ENCODE measurements around the gene NEB.
"Not testable (repeated sequence)": the region's sequence is repeated elsewhere in the genome, so short reads cannot be mapped to it uniquely, and the experiment has no call there.

NEB gene

DNA sequence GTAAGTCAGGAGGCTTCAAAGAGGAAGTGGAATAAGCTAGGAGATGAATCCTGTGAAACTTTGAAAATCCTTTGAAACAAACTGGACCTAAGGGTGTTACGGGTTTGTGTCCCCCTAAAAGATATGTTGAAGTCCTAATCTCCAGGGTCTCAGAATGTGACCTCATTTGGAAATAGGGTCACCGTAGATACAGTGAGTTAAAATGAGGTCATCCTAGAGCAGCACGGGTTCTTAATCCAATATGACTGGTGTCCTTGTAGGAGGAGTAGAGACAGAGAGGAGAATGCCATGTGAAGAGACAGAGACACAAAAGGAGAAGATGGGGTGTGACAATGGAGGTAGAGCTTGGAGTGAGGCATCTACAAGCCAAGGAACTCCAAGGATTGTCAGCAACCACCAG lies 26.9 kb upstream of the NEB start:
- no peak for DNase-seq (ENCODE audit: low read depth)

DNA sequence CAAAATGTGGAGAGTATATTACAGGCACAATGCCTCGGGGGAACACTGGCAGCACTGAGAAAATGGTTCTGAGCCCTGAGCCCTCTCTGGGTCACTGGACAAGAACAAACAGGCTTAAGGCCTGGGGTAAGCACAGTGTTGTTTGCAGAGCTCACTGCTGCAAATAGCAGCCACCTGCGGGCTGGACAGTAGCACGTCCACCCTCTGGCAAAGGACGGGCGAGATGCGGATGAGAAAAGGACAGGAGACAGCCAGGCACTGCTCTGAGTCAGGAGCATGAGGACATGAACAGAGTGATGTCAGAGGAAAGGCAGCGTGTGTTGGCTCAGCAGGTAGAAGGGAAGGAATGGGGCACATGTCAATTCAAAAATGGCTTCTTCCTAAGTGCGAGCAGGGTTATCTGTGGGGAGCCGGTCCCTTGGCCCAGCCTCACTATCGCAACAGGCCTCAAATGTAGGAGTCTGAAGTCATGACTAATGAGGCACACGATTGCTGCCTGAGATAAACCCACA lies 25.9 kb upstream of the NEB start:
- no peak for DNase-seq (ENCODE audit: low read depth)

DNA sequence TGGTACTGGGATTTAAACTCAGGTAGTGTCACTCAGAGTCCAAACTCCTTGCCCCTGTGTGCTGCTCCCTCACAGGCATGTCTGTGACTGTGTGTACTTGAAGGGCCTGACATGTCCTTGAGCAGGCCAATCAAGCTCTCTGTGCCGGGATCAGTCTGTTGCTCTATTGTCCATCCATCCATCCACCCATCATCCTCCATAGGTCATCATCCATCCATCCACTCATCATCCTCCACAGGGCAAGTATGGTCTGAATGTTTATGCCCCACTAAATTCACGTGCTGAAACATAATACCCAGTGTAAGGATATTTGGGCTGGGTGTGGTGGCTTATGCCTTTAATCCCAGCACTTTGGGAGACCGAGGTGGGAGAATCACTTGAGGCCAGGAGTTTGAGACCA lies 24.5 kb upstream of the NEB start:
- DNase-seq (ENCODE audit: low read depth): no peak

DNA sequence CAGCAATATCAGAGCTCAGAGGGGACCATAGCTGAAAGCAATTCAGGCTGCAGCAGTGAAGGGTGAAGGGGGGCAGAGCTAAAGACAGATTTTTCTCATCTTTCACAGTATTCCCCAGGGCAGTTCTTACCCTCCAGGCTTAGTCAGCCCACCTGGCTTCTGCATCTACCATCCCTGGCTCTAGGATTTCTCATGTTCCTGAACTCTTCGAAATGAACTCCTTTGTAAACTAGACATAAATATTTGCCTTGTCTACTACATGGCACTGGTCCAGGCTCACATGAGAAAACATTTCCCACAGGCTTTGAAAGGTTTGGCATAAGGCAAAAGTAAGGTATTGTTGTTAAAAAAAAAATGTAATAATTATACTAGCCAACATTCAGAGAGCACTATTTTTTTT lies 23.6 kb upstream of the NEB start:
- DNase-seq (ENCODE audit: low read depth): no peak

DNA sequence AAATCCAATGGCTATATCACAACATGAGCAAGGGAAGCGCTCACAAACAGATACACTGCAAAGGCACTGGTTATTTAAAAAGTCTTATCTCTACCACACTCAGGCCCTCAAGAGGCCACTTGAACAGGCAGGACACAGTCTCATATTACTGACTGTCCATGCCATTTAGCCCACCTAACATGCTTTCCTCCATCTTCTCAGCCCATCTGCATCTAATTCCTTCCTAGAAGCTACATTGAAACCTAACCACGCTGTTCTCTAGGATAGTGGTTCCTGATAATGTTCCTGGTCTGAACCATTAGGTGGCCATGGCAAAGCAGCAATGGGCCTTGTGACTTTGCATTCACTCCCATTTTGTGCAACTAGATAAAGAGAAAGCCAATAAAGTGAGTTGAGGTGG lies 22.5 kb upstream of the NEB start:
- DNase-seq (ENCODE audit: low read depth): no peak

DNA sequence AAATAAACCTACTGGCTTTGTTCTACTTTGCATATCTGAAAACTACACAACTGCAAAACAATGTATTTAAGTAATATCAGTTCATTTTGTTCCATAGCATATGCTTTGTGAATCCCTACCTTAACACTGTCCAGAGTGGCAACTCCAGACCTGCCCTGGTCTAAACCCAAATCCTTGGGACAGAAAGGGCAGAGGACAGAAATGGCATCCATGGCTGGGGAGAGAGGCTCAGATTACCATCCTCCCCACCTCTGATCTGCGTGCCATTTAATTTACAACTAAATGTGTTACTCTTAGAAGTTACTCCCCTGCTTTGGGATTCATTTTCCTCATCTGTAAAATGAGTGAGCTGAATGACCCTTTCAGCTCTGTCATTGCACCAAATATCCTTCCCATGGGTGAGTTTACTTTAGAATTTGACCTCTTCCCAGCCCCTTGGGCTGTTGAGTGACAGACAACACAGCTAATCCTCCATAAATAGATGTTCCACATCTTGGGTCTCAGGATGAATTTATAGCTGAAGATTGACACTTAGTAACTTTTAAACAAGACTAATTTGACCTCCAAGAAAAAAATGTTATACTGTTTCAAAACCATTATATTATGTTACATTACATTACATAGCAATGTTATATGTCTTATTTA lies 20.1 kb upstream of the NEB start:
- no peak for DNase-seq (ENCODE audit: low read depth)

DNA sequence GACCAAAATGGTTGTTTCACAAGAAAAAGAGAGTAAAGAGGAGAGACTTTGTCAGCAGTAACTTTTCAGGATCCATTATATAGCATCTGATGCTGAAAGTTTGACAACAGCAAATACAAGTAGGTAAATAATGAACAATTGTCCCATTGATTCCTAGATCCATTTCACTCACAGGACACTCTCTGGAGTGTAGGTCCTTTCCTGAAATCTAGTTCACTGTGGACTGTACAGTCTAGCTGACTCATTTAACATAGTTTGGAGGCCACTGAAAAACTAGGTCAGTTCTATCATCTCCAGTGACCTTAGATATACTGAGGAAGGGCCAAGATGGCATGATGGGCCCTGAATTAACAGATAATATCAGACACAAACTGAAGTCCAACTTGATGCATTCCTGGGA lies 19.3 kb upstream of the NEB start:
- no peak for DNase-seq (ENCODE audit: low read depth)

DNA sequence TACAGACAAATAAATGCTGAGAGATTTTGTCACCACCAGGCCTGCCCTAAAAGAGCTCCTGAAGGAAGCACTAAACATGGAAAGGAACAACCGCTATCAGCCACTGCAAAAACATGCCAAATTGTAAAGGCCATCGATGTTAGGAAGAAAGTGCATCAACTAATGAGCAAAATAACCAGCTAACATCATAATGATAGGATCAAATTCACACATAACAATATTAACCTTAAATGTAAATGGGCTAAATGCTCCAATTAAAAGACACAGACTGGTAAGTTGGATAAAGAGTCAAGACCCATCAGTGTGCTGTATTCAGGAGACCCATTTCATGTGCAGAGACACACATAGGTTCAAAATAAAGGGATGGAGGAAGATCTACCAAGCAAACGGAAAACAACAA lies 11.0 kb upstream of the NEB start:
- not testable (repeated sequence) for DNase-seq (ENCODE audit: low read depth)

DNA sequence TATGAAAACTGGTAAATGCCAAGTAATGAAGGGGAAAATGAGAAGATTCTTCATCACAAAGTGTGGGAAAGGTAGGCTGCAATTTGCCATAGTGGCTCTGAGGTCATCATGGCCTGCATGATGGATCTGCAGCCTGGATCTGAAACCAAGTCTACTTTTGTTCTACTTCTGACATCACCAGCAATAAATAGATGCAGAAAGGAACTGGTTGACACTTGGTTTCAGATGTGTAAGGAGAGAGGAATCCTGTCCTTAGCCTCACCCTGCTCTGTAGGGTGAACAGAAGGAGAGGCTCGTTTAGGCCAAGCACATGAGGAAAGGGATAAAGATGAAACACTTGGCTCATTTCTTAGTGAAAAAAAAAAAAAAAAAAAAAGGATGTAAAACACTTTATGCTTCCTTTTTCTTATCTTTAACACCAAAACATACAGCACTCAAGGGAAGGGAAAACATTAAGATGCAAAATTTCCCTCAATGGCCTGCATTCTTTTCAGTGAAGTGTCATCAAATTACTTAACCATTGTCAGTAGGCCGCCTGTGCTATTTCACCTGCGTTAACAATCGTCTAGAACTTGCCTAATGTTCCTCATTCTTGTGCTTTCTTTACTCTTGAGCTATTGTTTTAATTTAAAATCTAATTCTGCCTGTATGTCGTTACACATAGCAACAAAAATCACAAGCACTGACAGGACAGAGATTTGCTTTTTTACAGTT lies 3.9 kb downstream of the NEB start:
- peak; percentile 48 for DNase-seq (ENCODE audit: low read depth)

DNA sequence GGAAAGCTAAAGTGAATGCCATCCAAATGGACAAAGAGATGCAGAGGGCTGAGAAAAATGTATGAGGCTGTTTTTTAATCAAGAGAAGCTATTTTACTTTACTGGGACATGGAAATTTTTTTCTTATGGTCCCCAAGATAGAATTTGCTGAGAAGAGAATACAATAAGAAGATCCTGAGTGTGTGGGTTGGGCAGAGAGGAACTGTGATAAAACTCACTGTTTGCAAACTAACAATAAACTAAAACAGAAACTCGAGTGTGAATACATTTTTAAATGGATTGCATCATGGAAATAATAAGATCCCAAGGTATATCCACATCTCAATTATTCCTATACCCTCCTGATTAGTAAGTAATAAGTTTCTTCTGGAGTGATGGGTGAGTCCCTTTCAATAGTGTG lies 4.4 kb downstream of the NEB start:
- DNase-seq (ENCODE audit: low read depth): no peak

DNA sequence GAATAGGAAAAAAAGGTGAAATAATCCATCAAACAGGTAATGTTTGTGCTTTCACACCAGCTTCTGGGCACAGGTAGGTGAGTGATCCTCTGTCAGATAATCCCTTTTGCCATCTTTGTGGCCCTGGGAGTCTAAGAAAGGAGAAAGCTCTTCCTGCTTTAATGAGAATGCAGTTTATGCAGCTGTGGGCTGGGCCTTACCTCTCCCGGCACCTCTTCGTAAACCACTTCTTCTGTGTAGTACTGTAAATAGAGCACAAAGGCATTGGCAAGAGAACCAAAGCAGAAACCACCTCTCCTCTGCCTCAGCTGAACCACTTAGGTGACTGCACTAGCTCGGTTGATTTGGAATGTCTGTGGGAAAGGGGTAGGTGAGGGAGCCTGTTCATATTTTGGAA lies 4.9 kb downstream of the NEB start:
- no peak for DNase-seq (ENCODE audit: low read depth)

DNA sequence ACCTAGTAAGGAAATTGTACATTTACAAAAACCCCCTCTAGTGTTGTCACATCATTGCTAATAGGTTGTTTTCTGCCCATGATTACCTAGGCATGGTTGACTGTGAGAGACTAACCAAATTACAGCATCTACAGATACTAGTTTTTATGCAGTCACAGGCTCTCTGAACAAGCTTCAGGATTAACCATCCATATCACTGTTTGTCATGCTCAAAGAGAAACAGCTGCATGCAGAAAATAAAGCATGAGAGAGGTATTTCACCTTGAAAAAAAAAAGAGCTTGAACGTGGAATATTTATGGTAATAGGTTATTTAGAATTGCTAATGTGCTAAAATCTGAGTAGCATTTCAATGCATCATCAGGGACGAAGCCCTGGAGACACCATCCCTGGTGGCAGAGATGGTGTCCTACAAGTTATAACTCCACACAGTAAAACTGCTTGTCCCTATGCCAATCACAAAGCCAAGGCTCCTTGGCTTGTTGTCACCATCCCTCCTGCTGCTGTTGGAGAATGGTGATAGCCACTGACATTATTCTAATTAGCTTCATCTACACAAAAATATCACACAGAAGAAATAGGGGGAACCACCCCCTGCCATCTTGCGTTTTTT lies 5.4 kb downstream of the NEB start:
- DNase-seq (ENCODE audit: low read depth): no peak

DNA sequence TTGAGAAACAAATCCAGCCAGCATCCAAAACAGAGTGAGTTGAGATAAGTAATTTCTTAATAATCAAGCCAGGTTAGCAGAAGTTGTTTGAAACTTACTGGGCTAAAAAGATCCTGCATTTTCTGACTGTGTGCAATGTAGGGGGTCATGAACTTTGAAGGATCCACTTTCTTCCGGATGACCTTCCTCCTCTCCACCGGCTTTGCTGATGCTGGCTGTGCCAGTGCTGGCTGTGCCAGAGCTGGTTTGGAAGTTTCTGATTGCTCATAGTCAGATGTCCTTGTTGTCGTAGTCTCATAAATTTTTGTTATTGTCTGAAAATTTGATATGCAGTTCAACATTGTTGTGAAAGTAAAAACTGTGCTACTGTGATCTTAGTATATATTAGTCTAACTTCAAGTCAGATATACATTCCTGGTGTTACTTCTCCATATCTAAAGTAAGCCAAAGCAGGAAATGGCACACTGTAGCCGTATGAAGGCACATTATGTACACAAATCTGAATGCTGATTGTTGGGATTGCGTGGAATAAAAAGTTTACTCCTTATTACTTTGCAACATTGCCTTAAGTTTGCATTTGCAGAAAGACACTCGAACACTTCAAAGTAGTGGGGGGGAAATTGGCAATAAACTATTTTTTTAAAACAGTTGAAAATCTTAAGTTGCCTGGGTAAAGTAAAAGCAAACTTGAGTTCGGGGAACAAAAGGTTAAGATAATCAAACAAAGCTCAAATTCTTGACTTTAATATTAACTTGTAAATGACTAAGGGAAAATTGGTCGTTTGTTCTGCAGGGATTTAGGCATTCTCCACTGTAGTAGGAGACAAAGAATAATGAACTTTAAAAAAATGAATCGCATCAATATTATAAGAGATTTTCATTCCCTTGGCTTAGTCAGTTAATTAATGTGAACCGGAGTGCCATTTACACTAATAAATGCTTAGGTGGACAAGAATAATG lies 6.4 kb downstream of the NEB start:
- DNase-seq (ENCODE audit: low read depth): no peak

DNA sequence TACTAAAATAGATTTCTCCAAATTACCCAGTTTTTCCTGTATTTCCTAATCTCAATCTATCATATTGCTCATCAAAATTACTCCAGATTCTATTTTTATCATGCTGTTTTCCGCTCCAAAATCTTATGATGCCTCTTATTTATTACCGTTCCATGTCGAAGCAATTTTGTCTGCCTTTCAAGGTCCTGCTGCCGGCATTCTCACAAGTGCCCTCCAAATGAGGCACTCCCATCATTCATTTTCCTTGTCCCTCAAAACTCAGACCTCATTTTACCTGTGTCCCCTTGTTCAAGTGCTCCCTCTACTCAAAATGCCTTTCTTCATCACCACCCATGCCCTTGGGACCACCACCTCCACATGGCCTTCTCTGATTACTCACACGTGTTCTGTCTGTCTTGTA lies 13.1 kb downstream of the NEB start:
- DNase-seq (ENCODE audit: low read depth): no peak

DNA sequence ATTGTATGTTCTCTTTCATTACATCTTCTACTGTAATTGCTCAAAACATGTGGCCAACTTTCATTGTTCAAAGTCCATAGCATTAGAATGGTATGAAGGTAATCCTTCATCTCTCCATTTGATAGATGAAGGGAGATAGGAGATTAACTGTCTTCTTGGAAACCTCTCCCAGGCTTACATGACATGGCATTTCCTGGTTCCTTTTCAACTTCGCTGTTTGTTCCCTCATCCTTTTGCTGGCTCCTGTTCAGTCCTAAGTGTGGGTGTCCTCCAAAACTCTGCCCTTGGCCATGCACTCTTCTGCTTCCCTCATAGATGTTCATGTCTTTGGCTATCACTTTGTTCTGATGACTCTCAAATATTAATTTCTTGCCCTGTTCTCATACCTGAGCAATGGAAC lies 13.8 kb downstream of the NEB start:
- no peak for DNase-seq (ENCODE audit: low read depth)

DNA sequence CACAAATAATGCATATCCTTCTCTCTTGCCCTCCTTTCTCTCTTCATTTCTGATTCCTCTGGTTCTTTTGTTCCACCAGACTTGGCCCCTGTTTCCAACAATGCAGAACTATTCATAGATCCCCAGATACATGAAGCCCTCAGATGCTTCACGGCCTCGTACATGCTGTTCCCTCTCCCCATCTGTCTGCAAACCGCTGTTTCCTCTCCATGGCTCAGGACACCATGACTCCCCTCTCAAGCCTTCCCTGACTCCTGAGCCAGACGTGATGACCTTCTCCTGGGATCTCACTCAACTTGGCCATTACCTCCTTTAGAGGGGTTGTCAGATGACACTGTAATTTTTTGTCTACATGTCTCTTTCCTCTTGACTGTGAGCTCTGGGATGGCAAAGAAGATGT lies 15.5 kb downstream of the NEB start:
- no peak for DNase-seq (ENCODE audit: low read depth)

DNA sequence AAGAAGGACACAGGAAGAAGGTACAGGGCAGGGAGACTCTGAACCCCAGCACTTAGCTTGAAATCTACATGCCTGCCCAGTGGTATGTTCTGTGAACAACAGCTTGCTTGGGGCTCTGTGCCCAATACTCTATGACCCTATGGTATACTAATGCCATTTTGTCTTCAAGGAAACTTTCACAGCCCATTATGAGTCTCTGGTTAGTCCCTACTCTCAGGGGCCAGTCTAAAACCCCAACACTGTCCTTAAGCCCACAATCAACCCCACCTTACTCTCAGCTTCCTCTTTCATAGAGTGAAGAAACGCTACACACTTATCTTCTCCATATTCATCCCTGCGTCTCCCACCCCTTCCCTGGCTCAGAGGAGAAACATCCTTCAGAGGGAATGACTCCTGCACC lies 16.0 kb downstream of the NEB start:
- no peak for DNase-seq (ENCODE audit: low read depth)

DNA sequence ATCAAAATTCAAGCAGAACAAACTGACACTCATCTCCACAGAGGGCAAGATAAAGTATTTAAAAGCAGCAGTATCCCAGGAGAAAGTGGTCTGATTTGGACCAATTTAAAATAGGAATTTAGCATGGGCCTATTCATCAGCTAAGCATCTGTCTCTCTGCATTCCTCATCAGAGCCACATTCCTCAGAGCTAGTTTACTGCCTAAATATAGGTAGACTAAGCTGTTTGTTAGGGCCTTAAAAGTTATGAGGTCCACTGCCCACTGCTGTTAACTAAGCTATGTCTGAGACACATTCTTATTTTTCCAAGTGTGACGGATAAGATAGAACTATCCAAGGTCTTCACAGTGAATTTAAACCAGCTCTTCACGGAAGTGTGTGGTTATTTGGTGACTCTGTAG lies 17.6 kb downstream of the NEB start:
- no peak for DNase-seq (ENCODE audit: low read depth)

DNA sequence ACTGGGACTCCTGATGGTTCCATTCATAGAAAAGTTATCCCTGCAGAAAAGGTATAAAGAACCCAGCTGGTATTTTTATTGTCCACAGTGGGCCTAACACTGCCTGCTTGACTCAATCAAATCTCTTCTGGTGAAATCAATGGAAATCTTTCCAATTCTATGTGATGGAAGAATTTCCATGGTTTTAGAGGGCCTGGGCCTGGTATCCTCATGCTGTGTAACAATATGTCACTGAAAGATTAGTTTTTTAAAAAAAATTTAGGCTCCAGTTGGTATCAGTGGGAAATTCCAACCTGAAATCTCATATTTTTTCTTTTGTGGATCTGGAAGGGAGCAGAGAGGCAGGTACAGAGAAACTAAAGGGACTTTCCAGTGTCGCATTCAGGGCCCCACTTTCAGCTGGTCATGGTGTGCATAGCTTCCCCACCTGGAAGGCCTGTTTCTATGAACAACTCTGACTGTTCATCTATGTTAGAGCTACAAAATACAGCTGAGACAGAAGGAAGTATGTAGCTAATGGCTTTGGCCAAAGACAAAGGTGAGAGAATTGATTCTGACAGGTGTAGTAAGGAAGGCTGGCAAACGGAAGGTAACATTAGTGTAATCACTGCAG lies 20.9 kb downstream of the NEB start:
- no peak for DNase-seq (ENCODE audit: low read depth)

DNA sequence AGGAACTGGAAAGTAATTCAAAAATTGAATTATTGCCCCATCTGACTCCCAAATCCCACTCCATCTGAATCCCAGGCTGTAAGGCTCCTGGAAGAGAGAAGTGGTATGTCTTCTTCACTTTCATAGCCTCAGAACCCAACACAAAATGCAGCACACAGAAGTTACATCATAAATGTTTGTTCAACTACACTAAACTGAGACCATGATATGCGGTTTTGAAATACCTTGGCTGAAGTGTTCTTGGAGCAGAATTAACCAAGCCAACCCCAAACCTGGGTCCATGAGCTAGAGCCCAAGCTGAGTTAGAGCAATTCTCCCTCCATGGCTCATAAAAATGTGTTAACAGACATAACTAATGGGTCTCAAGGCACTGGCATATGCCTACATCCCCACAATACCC lies 23.3 kb downstream of the NEB start:
- no peak for DNase-seq (ENCODE audit: low read depth)

DNA sequence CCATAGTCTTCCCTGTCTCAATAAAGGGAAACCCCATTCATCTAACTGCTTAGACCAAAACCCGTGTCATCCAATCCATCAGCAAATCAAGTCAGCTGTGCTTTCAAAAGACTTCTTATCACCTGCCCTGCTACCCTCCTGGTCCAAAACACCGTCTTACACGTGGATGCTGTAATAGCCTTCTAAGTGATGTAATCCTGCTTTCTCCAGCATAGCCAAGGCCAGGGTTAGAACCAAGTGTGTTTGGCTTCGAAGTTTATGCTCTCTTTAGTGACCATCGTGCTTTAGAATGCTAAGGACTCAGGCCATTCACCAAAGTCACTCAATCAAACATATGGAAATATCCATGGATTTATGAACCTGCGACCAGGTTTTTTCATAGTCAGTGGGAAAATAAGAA lies 25.5 kb downstream of the NEB start:
- no peak for DNase-seq (ENCODE audit: low read depth)

DNA sequence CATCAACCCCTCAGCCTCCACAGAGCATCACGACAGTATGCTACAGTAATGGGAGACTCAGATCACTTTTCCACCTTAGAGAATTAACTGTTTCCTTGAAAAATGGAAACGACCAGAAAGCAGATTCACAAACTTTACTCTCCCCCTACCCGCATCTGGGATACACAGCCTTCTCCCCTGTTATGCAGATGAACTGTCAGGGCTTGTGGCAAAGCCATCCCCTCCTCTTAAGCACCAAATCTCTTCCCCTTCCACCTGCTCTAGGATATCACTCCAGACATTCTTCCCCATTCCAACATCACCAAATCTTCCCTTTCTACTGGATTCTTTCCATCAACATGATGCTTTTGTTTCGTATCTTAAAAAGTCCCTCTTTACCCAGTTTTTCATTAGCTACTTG lies 26.4 kb downstream of the NEB start:
- DNase-seq (ENCODE audit: low read depth): no peak

Measured in GM04504 (cell line).